H1 (cell line): ENCODE results near the gene FOXO6. TPM values are rescaled to one million over a fixed set of nuclear protein-coding genes. Genes with fewer than 3 reads are reported as not detected.

ENCODE experiments used
- CTCF ChIA-PET: fragments of 300-600 bp; sonication (Branson Sonifier 250); formaldehyde crosslinking; loops from one replicate; lab custom pipeline; 2021; ENCODE audit not compliant: partially characterized antibody; lab: Charles Lee
- POLR2A ChIA-PET: fragments of 300-600 bp; sonication (Branson Sonifier 250); formaldehyde crosslinking; loops from one replicate; lab custom pipeline; 2021; ENCODE audit warnings: inconsistent platforms; ENCODE audit not compliant: partially characterized antibody; lab: Charles Lee
- DNase-seq, 2 experiments: peaks; one replicate each; pipeline versions ENCODE4 v3.0.0 to v3.0.0-alpha.2; 2010 to 2022; ENCODE audit warnings: low spot score in 2 of 2, low read depth in 1 of 2, mixed read lengths in 1 of 2
- FAIRE-seq: peaks from 2 replicates; lab custom pipeline; 2011; peaks lifted over from hg19 to GRCh38; lab: Jason Lieb, UNC
- H2AFZ ChIP-seq: 2 replicates; pipeline ENCODE4 v1.8.1; 2012; ENCODE audit warnings: low read length, inconsistent platforms
- H2AK5ac ChIP-seq: 2 replicates; pipeline ENCODE4 v1.6.1; 2013; ENCODE audit warnings: low read depth, low read length
- H2BK120ac ChIP-seq: replicated peaks from 2 replicates; pipeline ENCODE3; 2013; ENCODE audit warnings: low read depth, low read length, inconsistent platforms
- H2BK12ac ChIP-seq: 2 replicates; pipeline ENCODE4 v1.6.1; 2013; ENCODE audit warnings: low read depth, low read length
- H2BK15ac ChIP-seq: 2 replicates; pipeline ENCODE4 v1.6.1; 2013; ENCODE audit warnings: low read length
- H2BK20ac ChIP-seq: 2 replicates; pipeline ENCODE4 v1.6.1; 2013; ENCODE audit warnings: low read length
- H2BK5ac ChIP-seq: 2 replicates; pipeline ENCODE4 v1.6.1; 2013; ENCODE audit warnings: low read depth, low read length
- H3K14ac ChIP-seq: 2 replicates; pipeline ENCODE4 v1.6.1; 2013; ENCODE audit warnings: inconsistent platforms; ENCODE audit not compliant: insufficient read length
- H3K18ac ChIP-seq: 2 replicates; pipeline ENCODE4 v1.6.1; 2013; ENCODE audit warnings: low read length; ENCODE audit errors: extremely low read depth
- H3K23ac ChIP-seq: 2 replicates; pipeline ENCODE4 v1.6.1; 2013; ENCODE audit warnings: inconsistent platforms; ENCODE audit not compliant: insufficient read length
- H3K23me2 ChIP-seq: 2 replicates; pipeline ENCODE4 v1.6.1; 2013; ENCODE audit warnings: low read depth, low read length
- H3K27ac ChIP-seq: 2 replicates; pipeline ENCODE4 v1.6.1; 2011; ENCODE audit warnings: low read depth, low read length, inconsistent platforms
- H3K27me3 ChIP-seq, 4 experiments: replicated peaks in 1 of 4; 1 replicate in 1 of 4; 2 replicates in 3 of 4; pipeline versions ENCODE4 v1.6.1 to v1.8.1; 2011 to 2013; ENCODE audit warnings: low read length in 3 of 4, mild to moderate bottlenecking in 3 of 4, inconsistent platforms in 2 of 4, mixed read lengths in 2 of 4, moderate library complexity in 1 of 4; ENCODE audit not compliant: control insufficient read depth in 3 of 4, insufficient read depth in 3 of 4; ENCODE audit errors: extremely low read depth in 1 of 4
- H3K36me3 ChIP-seq, 4 experiments: 2 replicates each; pipeline versions ENCODE4 v1.6.1 to v1.8.1; 2011 to 2013; ENCODE audit warnings: mild to moderate bottlenecking in 4 of 4, low read length in 3 of 4, moderate library complexity in 2 of 4, control low read depth in 1 of 4, inconsistent platforms in 1 of 4; ENCODE audit not compliant: insufficient read depth in 4 of 4, control insufficient read depth in 2 of 4
- H3K4ac ChIP-seq: replicated peaks from 2 replicates; pipeline ENCODE3; 2013; ENCODE audit warnings: low read length, low read depth, mixed read lengths, inconsistent platforms; ENCODE audit not compliant: insufficient read length
- H3K4me1 ChIP-seq, 4 experiments: replicated peaks in 1 of 4; 1 replicate in 1 of 4; 2 replicates in 3 of 4; pipeline versions ENCODE4 v1.6.1 to v1.8.1; 2011 to 2013; ENCODE audit warnings: low read length in 3 of 4, inconsistent platforms in 2 of 4, mixed read lengths in 1 of 4; ENCODE audit not compliant: insufficient read depth in 4 of 4, control insufficient read depth in 3 of 4
- H3K4me2 ChIP-seq, 2 experiments: 2 replicates each; pipeline versions ENCODE4 v1.6.1 to v1.8.1; 2011 to 2013; ENCODE audit warnings: low read depth in 2 of 2, low read length in 2 of 2, control low read depth in 1 of 2, inconsistent platforms in 1 of 2, mild to moderate bottlenecking in 1 of 2; ENCODE audit not compliant: insufficient read depth in 1 of 2
- H3K4me3 ChIP-seq, 4 experiments: fragments of 200-600, 300-600 bp in 1 of 4; sonication (generic), shearing (Covaris generic), sonication (Bioruptor Twin) in 1 of 4; 2 replicates each; pipeline versions ENCODE4 v1.5.1 to v1.8.1; 2011 to 2016; ENCODE audit warnings: low read length in 4 of 4, low read depth in 3 of 4, control low read depth in 2 of 4, inconsistent platforms in 2 of 4, mild to moderate bottlenecking in 2 of 4, mixed read lengths in 1 of 4, moderate library complexity in 1 of 4; ENCODE audit not compliant: insufficient read depth in 2 of 4; ENCODE audit errors: extremely low read depth in 1 of 4
- H3K56ac ChIP-seq: replicated peaks from 2 replicates; pipeline ENCODE3; 2013; ENCODE audit warnings: low read depth, mild to moderate bottlenecking, mixed read lengths, low read length, inconsistent platforms; ENCODE audit not compliant: insufficient read length
- H3K79me1 ChIP-seq: 2 replicates; pipeline ENCODE4 v1.6.1; 2013; ENCODE audit warnings: low read depth, low read length, control low read depth
- H3K79me2 ChIP-seq, 2 experiments: 2 replicates each; pipeline versions ENCODE4 v1.6.1 to v1.8.1; 2012 to 2013; ENCODE audit warnings: low read length in 2 of 2, mild to moderate bottlenecking in 2 of 2, inconsistent platforms in 1 of 2; ENCODE audit not compliant: insufficient read depth in 2 of 2, control insufficient read depth in 1 of 2
- H3K9ac ChIP-seq, 4 experiments: replicated peaks in 1 of 4; 1 replicate in 1 of 4; 2 replicates in 3 of 4; pipeline versions ENCODE4 v1.6.1 to v1.8.1; 2011 to 2013; ENCODE audit warnings: low read depth in 3 of 4, low read length in 3 of 4, control low read depth in 2 of 4, mild to moderate bottlenecking in 2 of 4, moderate library complexity in 2 of 4, inconsistent platforms in 1 of 4; ENCODE audit errors: extremely low read depth in 1 of 4
- H3K9me3 ChIP-seq, 2 experiments: 2 replicates each; pipeline versions ENCODE4 v1.6.1 to v1.8.1; 2012 to 2013; ENCODE audit warnings: mild to moderate bottlenecking in 2 of 2, moderate library complexity in 2 of 2, control low read depth in 1 of 2, inconsistent platforms in 1 of 2, low read depth in 1 of 2, low read length in 1 of 2, mixed read lengths in 1 of 2; ENCODE audit not compliant: insufficient read depth in 2 of 2
- H4K20me1 ChIP-seq, 2 experiments: replicated peaks in 1 of 2; 2 replicates each; pipeline versions ENCODE3 to v1.8.1; 2011 to 2013; ENCODE audit warnings: inconsistent platforms in 2 of 2, low read length in 2 of 2, mild to moderate bottlenecking in 1 of 2; ENCODE audit not compliant: insufficient read depth in 2 of 2, control insufficient read depth in 1 of 2
- H4K5ac ChIP-seq: 2 replicates; pipeline ENCODE4 v1.6.1; 2013; ENCODE audit warnings: low read length, low read depth, mixed read lengths, inconsistent platforms; ENCODE audit not compliant: insufficient read length
- H4K8ac ChIP-seq: 2 replicates; pipeline ENCODE4 v1.8.0; 2013; ENCODE audit warnings: mild to moderate bottlenecking, moderate library complexity, low read length, inconsistent platforms; ENCODE audit not compliant: insufficient read depth; ENCODE audit errors: extremely low read depth
- H4K91ac ChIP-seq: replicated peaks from 2 replicates; pipeline ENCODE3; 2013; ENCODE audit warnings: low read length, mixed read lengths, inconsistent platforms; ENCODE audit not compliant: insufficient read length
- CTCF ChIP-seq, 3 experiments: IDR thresholded peaks; 1 replicate in 2 of 3; 2 replicates in 1 of 3; pipeline versions ENCODE4 v1.5.1 to v1.6.1; 2011; ENCODE audit warnings: low read length in 3 of 3, mild to moderate bottlenecking in 3 of 3, inconsistent platforms in 2 of 3, low read depth in 1 of 3, moderate library complexity in 1 of 3; ENCODE audit not compliant: insufficient read depth in 1 of 3; ENCODE audit errors: control extremely low read depth in 1 of 3
- EZH2 ChIP-seq: fragments of 200-600 bp; sonication (generic); IDR thresholded peaks from 2 replicates; pipeline ENCODE4 v1.7.1; 2012; ENCODE audit warnings: low read depth, mild to moderate bottlenecking, moderate library complexity, low read length, inconsistent platforms; ENCODE audit not compliant: severe bottlenecking
- FOSL1 ChIP-seq: IDR thresholded peaks from 2 replicates; pipeline ENCODE4 v1.6.1; 2011; ENCODE audit warnings: mild to moderate bottlenecking, low read depth, low read length, moderate library complexity; ENCODE audit not compliant: insufficient read depth
- JUN ChIP-seq: IDR thresholded peaks from 2 replicates; pipeline ENCODE4 v1.6.1; 2011; ENCODE audit warnings: low read depth, mild to moderate bottlenecking, improper control_type of control experiment, low read length
- RNF2 ChIP-seq: fragments of 200-900, 300-1000 bp; sonication (generic); IDR thresholded peaks from 2 replicates; pipeline ENCODE4 v1.7.1; 2016; ENCODE audit warnings: borderline replicate concordance, low read depth, mild to moderate bottlenecking, antibody characterized with exemption, low read length; ENCODE audit not compliant: poor library complexity, severe bottlenecking; ENCODE audit errors: missing control alignments
- SIX5 ChIP-seq: IDR thresholded peaks from 2 replicates; pipeline ENCODE4 v1.6.1; 2011; ENCODE audit warnings: mild to moderate bottlenecking, low read depth, low read length
- SP4 ChIP-seq: IDR thresholded peaks from 2 replicates; pipeline ENCODE4 v1.6.1; 2012; ENCODE audit warnings: low read length, inconsistent platforms
- TAF1 ChIP-seq: IDR thresholded peaks from 2 replicates; pipeline ENCODE4 v1.6.1; 2011; ENCODE audit warnings: mild to moderate bottlenecking, low read depth, low read length
- ZNF274 ChIP-seq: IDR thresholded peaks from 2 replicates; pipeline ENCODE4 v1.7.0; 2012; ENCODE audit warnings: low read length, borderline replicate concordance; ENCODE audit errors: extremely low read depth
- WGBS, 2 experiments: shearing (Covaris generic) in 1 of 2; methylation state at CpG; one replicate each; pipeline versions ENCODE4 v1.1.6 to v1.1.7; 2013 to 2015; ENCODE audit warnings: low lambda C conversion rate in 2 of 2, mixed read lengths in 2 of 2, inconsistent platforms in 1 of 2, low coverage in 1 of 2, missing lambda C conversion rate in 1 of 2; ENCODE audit not compliant: insufficient replicate concordance in 2 of 2, insufficient coverage in 1 of 2, insufficient read length in 1 of 2; ENCODE audit errors: extremely low coverage in 1 of 2, missing lambda C conversion rate in 1 of 2; 5-methylcytosine and 5-hydroxymethylcytosine counted together
- polyA plus RNA-seq, 7 experiments: library from polyadenylated mRNA; depleted of rRNA in 3 of 7; stranded (reverse) in 5 of 7; unstranded in 2 of 7; fragments of >200 nt in 5 of 7; fragments of 200-250 nt in 2 of 7; gene quantifications; 1 replicate in 5 of 7; 2 replicates in 1 of 7; 4 replicates in 1 of 7; pipeline versions ENCODE4 v1.2.1 to v1.2.3, GENCODE V29; 2011 to 2013; ENCODE audit warnings: missing spikeins in 2 of 7, mixed read lengths in 2 of 7
- total RNA-seq: library from RNA; stranded (reverse); fragmentation: NEBNext Ultra II Directional; extraction: Animal tissue kit (Norgen Biotek cat#: 25700); gene quantifications from 2 replicates; pipeline ENCODE4 v1.2.1, GENCODE V29; 2021

The FOXO6 gene
- total and polyA plus RNA-seq, 2 of the 8 experiments (the other 6 are each of a cell fraction or from before 2014, with no cell fraction given): 0.59 to 3.0 TPM

- H3K56ac ChIP-seq: no peak overlapping the region
- POLR2A ChIA-PET: interaction anchor here (1.4 to 1.8 kb wide), 3 partner anchors 10 to 54 kb away, joined by 3 to 8 read pairs (median 3); no protein-coding TSS in a partner anchor
- peak; percentile 83 for FAIRE-seq
- CTCF ChIA-PET: interaction anchor here (0.7 to 6.1 kb wide), 18 partner anchors 8 to 323 kb away, joined by 3 to 64 read pairs (median 9); partner anchors contain the start of gene FOXO6
- no peak overlapping the region for H4K91ac ChIP-seq
- no peaks in the 10 kb centered on the region for H3K79me2 ChIP-seq
- no peak overlapping the region for H2BK12ac ChIP-seq
- H3K4me2 ChIP-seq: no peak overlapping the region
- H2BK15ac ChIP-seq: no peak overlapping the region
- no peak overlapping the region for H2AK5ac ChIP-seq
- WGBS, 2 experiments: 61% methylated on average over 2 of the region's 2 CpGs; no CpG with 5 or more reads in 1 of the 2 experiments
- no peak overlapping the region for H2BK5ac ChIP-seq
- H2BK20ac ChIP-seq: no peak overlapping the region
- no peaks in the 10 kb centered on the region for H4K20me1 ChIP-seq
- no peak overlapping the region for H3K23ac ChIP-seq
- H2AFZ ChIP-seq: no peak overlapping the region
- H3K9me3 ChIP-seq: no peaks in the 10 kb centered on the region; a peak in 1 of 4 replicates
- H3K79me1 ChIP-seq: no peaks in the 10 kb centered on the region
- H2BK120ac ChIP-seq: no peak overlapping the region
- H3K14ac ChIP-seq: no peak overlapping the region
- no peak overlapping the region for H4K8ac ChIP-seq
- H3K27me3 ChIP-seq: no peaks in the 10 kb centered on the region; a peak in 2 of 7 replicates
- no peak overlapping the region for H3K18ac ChIP-seq
- H3K9ac ChIP-seq: no peak overlapping the region
- no peak for DNase-seq
- H4K5ac ChIP-seq: no peak overlapping the region
- no peak overlapping the region for H3K27ac ChIP-seq
- H3K23me2 ChIP-seq: no peaks in the 10 kb centered on the region
- H3K4me1 ChIP-seq: peaks cover 0 to 7% (median 2%) of the 10 kb centered on the region in 4 experiments; a peak in 3 of 7 replicates
- no peaks in the 10 kb centered on the region for H3K36me3 ChIP-seq
- H3K4ac ChIP-seq: no peak overlapping the region
- H3K4me3 ChIP-seq: no peak overlapping the region
- no peak for TF ChIP-seq FOSL1
- TF ChIP-seq EZH2: no peak
- peak in 1 of 3 experiments; percentile 45; a peak in 1 of 4 replicates for TF ChIP-seq CTCF (IDR thresholded peaks at IDR 0.05; ENCODE audit: control extremely low read depth in 1 of 3, insufficient read depth in 1 of 3, low read depth in 1 of 3, low read length in 3 of 3)
- no peak for TF ChIP-seq SP4
- peak; percentile 70 for TF ChIP-seq SIX5
- TF ChIP-seq TAF1: no peak
- TF ChIP-seq ZNF274: no peak
- no peak for TF ChIP-seq JUN
- no peak for TF ChIP-seq RNF2
These were observed 20.4 kb upstream of the FOXO6 start for GRCh38 chr1:41340655-41341364.
